Glutamatergic neuron (in vitro differentiated cells): ENCODE data around the gene KIAA0232. TPM values are rescaled to one million over a fixed set of nuclear protein-coding genes. Genes with fewer than 3 reads are reported as not detected.
A peak's percentile ranks its signal among the peaks of the same experiment; 100 is the strongest.

ENCODE experiments used
- DNase-seq: peaks from one replicate; pipeline ENCODE4 v3.0.0; 2022
- H3K27ac Mint-ChIP-seq: one replicate; pipeline ENCODE4 v1.8.0; 2020; ENCODE audit warnings: mild to moderate bottlenecking, mixed read lengths, inconsistent platforms; ENCODE audit not compliant: unreplicated experiment
- H3K27me3 Mint-ChIP-seq: one replicate; pipeline ENCODE4 v1.8.0; 2020; ENCODE audit warnings: mild to moderate bottlenecking, moderate library complexity, mixed read lengths, inconsistent platforms; ENCODE audit not compliant: unreplicated experiment
- H3K36me3 Mint-ChIP-seq: one replicate; pipeline ENCODE4 v1.8.0; 2020; ENCODE audit warnings: mild to moderate bottlenecking, mixed read lengths, inconsistent platforms; ENCODE audit not compliant: unreplicated experiment
- H3K4me1 Mint-ChIP-seq: one replicate; pipeline ENCODE4 v1.8.0; 2020; ENCODE audit warnings: mild to moderate bottlenecking, low read depth, mixed read lengths, inconsistent platforms; ENCODE audit not compliant: unreplicated experiment
- H3K4me3 Mint-ChIP-seq: one replicate; pipeline ENCODE4 v1.8.0; 2020; ENCODE audit warnings: mild to moderate bottlenecking, mixed read lengths, inconsistent platforms; ENCODE audit not compliant: unreplicated experiment
- H3K9me3 Mint-ChIP-seq: one replicate; pipeline ENCODE4 v1.8.0; 2020; ENCODE audit warnings: mild to moderate bottlenecking, moderate library complexity, mixed read lengths, inconsistent platforms; ENCODE audit not compliant: unreplicated experiment
- CTCF ChIP-seq: fragments of 200-600 bp; sonication (generic); IDR thresholded peaks from one replicate; pipeline ENCODE4 v1.5.0; 2021; ENCODE audit not compliant: partially characterized antibody, unreplicated experiment
- total RNA-seq: library from RNA; stranded (reverse); fragmentation: NEBNext Ultra II Directional; extraction: Animal tissue kit (Norgen Biotek cat#: 25700); gene quantifications from one replicate; pipeline ENCODE4 v1.2.1, GENCODE V29; 2021; ENCODE audit not compliant: unreplicated experiment

Gene KIAA0232
- total RNA-seq, 1 donor from 2014 or later, result 64.4 TPM

GRCh38 chr4:6892190-6892908 lies 109.8 kb downstream of the KIAA0232 start:
- no peak for TF ChIP-seq CTCF
- peak; percentile 32 for DNase-seq
- H3K27me3 Mint-ChIP-seq, result no peaks in the 10 kb centered on the region
- H3K36me3 Mint-ChIP-seq, result no peaks in the 10 kb centered on the region
- H3K4me1 Mint-ChIP-seq, result peaks cover 1% of the 10 kb centered on the region
- H3K4me3 Mint-ChIP-seq, result no peak overlapping the region
- no peak overlapping the region for H3K27ac Mint-ChIP-seq
- peaks cover 3% of the 10 kb centered on the region for H3K9me3 Mint-ChIP-seq

- H3K27ac Mint-ChIP-seq, result no peak overlapping the region
- peaks cover 1% of the 10 kb centered on the region for H3K9me3 Mint-ChIP-seq
- no peak for DNase-seq
- no peak overlapping the region for H3K4me3 Mint-ChIP-seq
- no peaks in the 10 kb centered on the region for H3K36me3 Mint-ChIP-seq
- no peaks in the 10 kb centered on the region for H3K27me3 Mint-ChIP-seq
- H3K4me1 Mint-ChIP-seq, result peaks cover 1% of the 10 kb centered on the region
- no peak for TF ChIP-seq CTCF
These were observed 110.3 kb downstream of the KIAA0232 start for GRCh38 chr4:6892909-6893202.

GRCh38 chr4:6893449-6894085 lies 111.0 kb downstream of the KIAA0232 start:
- TF ChIP-seq CTCF, result no peak
- no peaks in the 10 kb centered on the region for H3K36me3 Mint-ChIP-seq
- DNase-seq, result no peak
- H3K4me3 Mint-ChIP-seq, result no peak overlapping the region
- no peak overlapping the region for H3K27ac Mint-ChIP-seq
- no peaks in the 10 kb centered on the region for H3K27me3 Mint-ChIP-seq
- peaks cover 1% of the 10 kb centered on the region for H3K9me3 Mint-ChIP-seq
- H3K4me1 Mint-ChIP-seq, result peaks cover 1% of the 10 kb centered on the region

- H3K36me3 Mint-ChIP-seq, result no peaks in the 10 kb centered on the region
- H3K27me3 Mint-ChIP-seq, result no peaks in the 10 kb centered on the region
- no peak overlapping the region for H3K4me3 Mint-ChIP-seq
- H3K9me3 Mint-ChIP-seq, result peaks cover 1% of the 10 kb centered on the region
- TF ChIP-seq CTCF, result no peak
- H3K27ac Mint-ChIP-seq, result no peak overlapping the region
- DNase-seq, result no peak
- H3K4me1 Mint-ChIP-seq, result peaks cover 1% of the 10 kb centered on the region
These were observed 111.6 kb downstream of the KIAA0232 start for GRCh38 chr4:6894086-6894478.

- DNase-seq, result no peak
- Mint-ChIP-seq H3K27ac (no peak overlapping the region), H3K36me3 (no peaks in the 10 kb centered on the region), H3K9me3 (peaks cover 1% of the 10 kb centered on the region), H3K4me3 (no peak overlapping the region), H3K27me3 (no peaks in the 10 kb centered on the region), H3K4me1 (peaks cover 1% of the 10 kb centered on the region)
- no peak for TF ChIP-seq CTCF
These were observed 112.3 kb downstream of the KIAA0232 start for GRCh38 chr4:6894528-6895498.
